Neuronal stem cell (in vitro differentiated cells): ENCODE data around the gene LRRC40.

Experiments used
- DNase-seq: peaks from one replicate; pipeline ENCODE4 v3.0.0-alpha.2; 2013; ENCODE audit warnings: low spot score
- H2AFZ ChIP-seq: one replicate; pipeline ENCODE4 v1.6.1; 2013; ENCODE audit warnings: mild to moderate bottlenecking, low read length, inconsistent platforms
- H2AK5ac ChIP-seq: 2 replicates; pipeline ENCODE4 v1.6.1; 2013; ENCODE audit warnings: low read depth, mild to moderate bottlenecking, inconsistent platforms, low read length, moderate library complexity, mixed read lengths
- H2BK120ac ChIP-seq: 2 replicates; pipeline ENCODE4 v1.6.1; 2013; ENCODE audit warnings: low read depth, mild to moderate bottlenecking, inconsistent platforms, low read length, moderate library complexity, mixed read lengths
- H2BK12ac ChIP-seq: one replicate; pipeline ENCODE4 v1.6.1; 2013; ENCODE audit warnings: low read length, inconsistent platforms
- H2BK15ac ChIP-seq: 2 replicates; pipeline ENCODE4 v1.6.1; 2013; ENCODE audit warnings: mild to moderate bottlenecking, low read length, inconsistent platforms, mixed read lengths
- H2BK5ac ChIP-seq: one replicate; pipeline ENCODE4 v1.6.1; 2013; ENCODE audit warnings: inconsistent platforms, mild to moderate bottlenecking, low read length, moderate library complexity
- H3K14ac ChIP-seq: one replicate; pipeline ENCODE4 v1.6.1; 2013; ENCODE audit warnings: low read length, inconsistent platforms
- H3K18ac ChIP-seq: 2 replicates; pipeline ENCODE4 v1.6.1; 2013; ENCODE audit warnings: low read length, inconsistent platforms
- H3K23ac ChIP-seq: 2 replicates; pipeline ENCODE4 v1.6.1; 2013; ENCODE audit warnings: low read depth, mild to moderate bottlenecking, mixed read lengths, low read length, inconsistent platforms; ENCODE audit not compliant: poor library complexity
- H3K27ac ChIP-seq: replicated peaks from 3 replicates; pipeline ENCODE4 v1.5.1; 2013; ENCODE audit warnings: low read length, inconsistent platforms
- H3K27me3 ChIP-seq, 3 experiments: 2 replicates each; pipeline ENCODE4 v1.6.1; 2013; ENCODE audit warnings: low read length in 3 of 3, mild to moderate bottlenecking in 2 of 3, inconsistent platforms in 1 of 3, low read depth in 1 of 3, mixed read lengths in 1 of 3, moderate library complexity in 1 of 3; ENCODE audit not compliant: control insufficient read depth in 3 of 3, insufficient read depth in 3 of 3
- H3K36me3 ChIP-seq, 2 donors: replicated peaks in 1 of 2; 2 replicates each; pipeline ENCODE4 v1.6.1; 2013; ENCODE audit warnings: low read length in 2 of 2; ENCODE audit not compliant: control insufficient read depth in 2 of 2, insufficient read depth in 2 of 2
- H3K4ac ChIP-seq: 2 replicates; pipeline ENCODE4 v1.6.1; 2013; ENCODE audit warnings: inconsistent platforms, mild to moderate bottlenecking, low read length, moderate library complexity
- H3K4me1 ChIP-seq, 2 donors: 1 replicate in 1 of 2; 2 replicates in 1 of 2; pipeline ENCODE4 v1.6.1; 2013; ENCODE audit warnings: low read length in 2 of 2, low read depth in 1 of 2; ENCODE audit not compliant: control insufficient read depth in 2 of 2, insufficient read depth in 1 of 2
- H3K4me2 ChIP-seq: one replicate; pipeline ENCODE4 v1.6.1; 2013; ENCODE audit warnings: mild to moderate bottlenecking, low read length, inconsistent platforms; ENCODE audit not compliant: insufficient read depth, poor library complexity, severe bottlenecking
- H3K4me3 ChIP-seq, 2 donors: 2 replicates each; pipeline ENCODE4 v1.5.1; 2013; ENCODE audit warnings: low read length in 2 of 2, mild to moderate bottlenecking in 2 of 2, inconsistent platforms in 1 of 2, moderate library complexity in 1 of 2
- H3K79me1 ChIP-seq: one replicate; pipeline ENCODE4 v1.6.1; 2013; ENCODE audit warnings: low read depth, mild to moderate bottlenecking, inconsistent platforms, low read length, moderate library complexity
- H3K9ac ChIP-seq: one replicate; pipeline ENCODE4 v1.6.1; 2013; ENCODE audit warnings: mild to moderate bottlenecking, low read depth, low read length, inconsistent platforms; ENCODE audit not compliant: poor library complexity
- H3K9me3 ChIP-seq, 2 donors: replicated peaks in 1 of 2; 2 replicates each; pipeline versions ENCODE3 to v1.6.1; 2013; ENCODE audit warnings: low read length in 2 of 2, mild to moderate bottlenecking in 2 of 2, inconsistent platforms in 1 of 2, low read depth in 1 of 2, mixed read lengths in 1 of 2, moderate library complexity in 1 of 2; ENCODE audit not compliant: control insufficient read depth in 2 of 2, insufficient read depth in 1 of 2
- H4K8ac ChIP-seq: one replicate; pipeline ENCODE4 v1.6.1; 2013; ENCODE audit warnings: low read depth, mild to moderate bottlenecking, inconsistent platforms, low read length, moderate library complexity
- H4K91ac ChIP-seq: one replicate; pipeline ENCODE4 v1.6.1; 2013; ENCODE audit warnings: low read length, low read depth, mild to moderate bottlenecking, inconsistent platforms; ENCODE audit not compliant: poor library complexity
- WGBS, 2 donors: extraction: QIAGEN DNeasy Blood & Tissue Kit; methylation state at CpG; one replicate each; pipeline ENCODE4 v1.1.7; 2013; ENCODE audit warnings: missing lambda C conversion rate in 2 of 2, mixed read lengths in 1 of 2; ENCODE audit not compliant: insufficient read length in 2 of 2, insufficient replicate concordance in 1 of 2; ENCODE audit errors: extremely low coverage in 2 of 2; 5-methylcytosine and 5-hydroxymethylcytosine counted together

Gene LRRC40

DNA sequence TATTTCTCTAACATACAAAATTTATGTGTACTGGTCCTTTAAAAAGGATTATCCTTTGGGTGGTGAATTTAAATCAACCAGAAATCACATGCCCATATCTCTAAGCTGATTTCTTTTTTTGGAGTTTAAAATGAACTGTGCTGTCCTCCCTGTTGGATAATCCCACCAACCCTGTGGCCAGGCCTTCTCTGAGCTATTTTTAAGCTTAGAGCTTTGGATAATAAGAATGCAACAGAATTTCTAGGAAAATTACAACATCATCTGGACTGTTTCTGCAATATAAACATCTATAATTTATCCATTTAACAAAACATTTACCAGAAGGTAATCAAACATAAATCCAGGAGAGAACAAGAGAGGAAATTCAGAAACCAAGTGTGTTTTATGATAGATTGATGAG, 88.3 kb downstream of the LRRC40 start:
- H2BK15ac ChIP-seq = no peak overlapping the region
- H3K4me2 ChIP-seq = no peak overlapping the region
- DNase-seq = no peak
- no peak overlapping the region for H3K9ac ChIP-seq
- no peak overlapping the region for H3K4me3 ChIP-seq
- H3K14ac ChIP-seq = no peak overlapping the region
- H3K9me3 ChIP-seq = no peaks in the 10 kb centered on the region
- no peak overlapping the region for H4K8ac ChIP-seq
- no peaks in the 10 kb centered on the region for H3K79me1 ChIP-seq
- no peak overlapping the region for H2BK5ac ChIP-seq
- H3K18ac ChIP-seq = no peak overlapping the region
- H2AFZ ChIP-seq = no peak overlapping the region
- H2AK5ac ChIP-seq = no peak overlapping the region
- no peak overlapping the region for H2BK12ac ChIP-seq
- no peak overlapping the region for H3K4ac ChIP-seq
- H4K91ac ChIP-seq = no peak overlapping the region
- H3K27ac ChIP-seq = no peak overlapping the region
- no peak overlapping the region for H3K23ac ChIP-seq
- H3K27me3 ChIP-seq = no peaks in the 10 kb centered on the region
- no peaks in the 10 kb centered on the region for H3K4me1 ChIP-seq
- no peak overlapping the region for H2BK120ac ChIP-seq
- no peaks in the 10 kb centered on the region for H3K36me3 ChIP-seq

DNA sequence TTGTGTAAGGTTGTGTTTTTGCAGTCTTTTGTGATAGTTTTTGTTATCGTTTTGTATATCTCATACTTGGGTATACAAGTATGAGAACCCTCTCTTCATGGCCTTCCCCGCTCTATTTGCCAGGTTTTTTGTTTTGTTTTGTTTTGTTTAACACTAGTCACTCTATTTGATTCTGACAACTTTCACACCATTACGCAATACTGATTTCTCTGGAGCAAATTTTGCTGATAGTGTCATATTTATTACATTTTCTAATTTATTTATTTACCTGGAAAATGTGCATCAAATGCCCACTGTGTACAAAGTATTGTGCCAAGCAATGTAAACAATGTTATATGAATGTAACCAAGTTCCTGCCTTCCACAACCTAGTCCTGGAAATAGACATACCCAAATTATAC, 90.1 kb downstream of the LRRC40 start:
- no CpG with 5 or more reads among the region's 3 CpGs for WGBS, 2 donors
- Histone ChIP-seq H3K14ac (no peak overlapping the region), H3K4me3 (no peak overlapping the region), H3K4me1 (no peaks in the 10 kb centered on the region), H2BK5ac (no peak overlapping the region), H3K4me2 (no peak overlapping the region), H3K4ac (no peak overlapping the region), H3K23ac (no peak overlapping the region), H2BK15ac (no peak overlapping the region), H4K8ac (no peak overlapping the region), H3K79me1 (no peaks in the 10 kb centered on the region), H2AK5ac (no peak overlapping the region), H2BK12ac (no peak overlapping the region), H3K27ac (no peak overlapping the region), H2BK120ac (no peak overlapping the region), H3K36me3 (no peaks in the 10 kb centered on the region), H3K18ac (no peak overlapping the region), H3K27me3 (no peaks in the 10 kb centered on the region), H2AFZ (no peak overlapping the region), H3K9ac (no peak overlapping the region), H4K91ac (no peak overlapping the region), H3K9me3 (no peaks in the 10 kb centered on the region)
- DNase-seq = no peak

DNA sequence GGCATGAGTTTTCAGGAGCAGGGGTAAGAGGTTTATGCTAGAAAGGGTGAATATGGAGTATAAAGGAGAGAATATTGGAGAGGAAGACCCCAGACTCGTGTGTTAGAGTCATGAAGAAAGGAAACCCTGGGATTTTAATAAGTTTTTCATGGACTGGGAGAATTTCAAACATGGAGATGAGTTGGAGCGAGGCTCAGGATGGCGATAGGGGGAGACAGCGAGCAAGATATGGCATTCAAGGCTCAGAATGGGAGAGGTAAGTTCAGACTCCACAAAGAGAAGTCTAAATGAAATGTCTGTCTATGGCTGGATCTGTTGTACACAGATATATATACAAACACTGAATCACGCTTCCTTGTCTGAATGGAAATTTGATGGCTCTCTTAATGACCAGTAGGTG, 92.5 kb downstream of the LRRC40 start:
- Histone ChIP-seq H3K79me1 (no peaks in the 10 kb centered on the region), H3K36me3 (no peaks in the 10 kb centered on the region), H4K91ac (no peak overlapping the region), H2BK12ac (no peak overlapping the region), H3K14ac (no peak overlapping the region), H3K4me2 (no peak overlapping the region), H3K27me3 (no peaks in the 10 kb centered on the region), H3K18ac (no peak overlapping the region), H2BK15ac (no peak overlapping the region), H3K27ac (no peak overlapping the region), H2AFZ (no peak overlapping the region), H3K9ac (no peak overlapping the region), H3K23ac (no peak overlapping the region), H2BK120ac (no peak overlapping the region), H3K9me3 (no peaks in the 10 kb centered on the region), H2BK5ac (no peak overlapping the region), H4K8ac (no peak overlapping the region), H2AK5ac (no peak overlapping the region), H3K4me1 (no peaks in the 10 kb centered on the region), H3K4ac (no peak overlapping the region), H3K4me3 (no peak overlapping the region)
- no peak for DNase-seq
- WGBS, 2 donors = no CpG with 5 or more reads among the region's 5 CpGs

DNA sequence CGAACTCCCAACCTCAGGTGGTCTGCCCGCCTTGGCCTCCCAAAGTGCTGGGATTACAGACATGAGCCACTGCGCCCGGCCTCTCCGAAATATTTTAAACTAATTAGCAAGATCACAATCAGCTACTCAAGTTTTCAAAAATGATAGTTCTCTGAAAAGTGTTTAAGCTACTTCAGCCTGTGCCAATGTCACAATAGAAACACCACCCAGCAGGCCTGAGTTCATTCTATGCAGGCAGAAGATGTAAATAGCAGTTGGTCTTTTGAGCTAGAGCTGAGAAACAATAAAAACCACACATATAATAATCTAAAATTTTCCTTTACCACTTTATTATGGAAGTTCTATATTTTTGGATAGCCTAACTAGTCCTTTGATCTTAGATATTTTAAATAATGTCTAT, 96.1 kb downstream of the LRRC40 start:
- Histone ChIP-seq H4K91ac (no peak overlapping the region), H3K4me1 (no peaks in the 10 kb centered on the region), H3K18ac (no peak overlapping the region), H3K9ac (no peak overlapping the region), H2BK120ac (no peak overlapping the region), H3K9me3 (no peaks in the 10 kb centered on the region), H3K36me3 (no peaks in the 10 kb centered on the region), H3K23ac (no peak overlapping the region), H3K4ac (no peak overlapping the region), H3K4me2 (no peak overlapping the region), H3K27ac (no peak overlapping the region), H2BK5ac (no peak overlapping the region), H3K4me3 (no peak overlapping the region), H2AFZ (no peak overlapping the region), H3K79me1 (no peaks in the 10 kb centered on the region), H2AK5ac (no peak overlapping the region), H3K14ac (no peak overlapping the region), H2BK12ac (no peak overlapping the region), H4K8ac (no peak overlapping the region), H3K27me3 (no peaks in the 10 kb centered on the region), H2BK15ac (no peak overlapping the region)
- no peak for DNase-seq
- no CpG with 5 or more reads among the region's 5 CpGs for WGBS, 2 donors
